ENCODE data around the gene COL5A2. TPM values are rescaled to one million over a fixed set of nuclear protein-coding genes. Genes with fewer than 3 reads are reported as not detected.

COL5A2 gene
- total RNA-seq, 1 donor from 2014 or later = 23.7 TPM

GRCh38 chr2:189109921-189110397 is 69.6 kb downstream of the COL5A2 start:
- no peaks in the 10 kb centered on the region for H3K27me3 Mint-ChIP-seq (ENCODE audit: unreplicated experiment)
- no peak overlapping the region for H3K4me3 Mint-ChIP-seq (ENCODE audit: unreplicated experiment)
- H3K36me3 Mint-ChIP-seq (ENCODE audit: unreplicated experiment) = no peaks in the 10 kb centered on the region
- H3K9me3 Mint-ChIP-seq (ENCODE audit: unreplicated experiment) = no peaks in the 10 kb centered on the region
- H3K4me1 Mint-ChIP-seq (ENCODE audit: low read depth, unreplicated experiment) = peaks cover 5% of the 10 kb centered on the region
- TF ChIP-seq CTCF (IDR thresholded peaks at IDR 0.05; ENCODE audit: partially characterized antibody, unreplicated experiment) = no peak
- H3K27ac Mint-ChIP-seq (ENCODE audit: unreplicated experiment) = no peak overlapping the region
- DNase-seq = peak; percentile 16

GRCh38 chr2:189104934-189105333 is 74.6 kb downstream of the COL5A2 start:
- no peak overlapping the region for H3K27ac Mint-ChIP-seq (ENCODE audit: unreplicated experiment)
- no peak for DNase-seq
- no peaks in the 10 kb centered on the region for H3K27me3 Mint-ChIP-seq (ENCODE audit: unreplicated experiment)
- TF ChIP-seq CTCF (IDR thresholded peaks at IDR 0.05; ENCODE audit: partially characterized antibody, unreplicated experiment) = no peak
- H3K36me3 Mint-ChIP-seq (ENCODE audit: unreplicated experiment) = no peaks in the 10 kb centered on the region
- H3K4me3 Mint-ChIP-seq (ENCODE audit: unreplicated experiment) = no peak overlapping the region
- no peaks in the 10 kb centered on the region for H3K4me1 Mint-ChIP-seq (ENCODE audit: low read depth, unreplicated experiment)
- H3K9me3 Mint-ChIP-seq (ENCODE audit: unreplicated experiment) = no peaks in the 10 kb centered on the region

GRCh38 chr2:189102735-189103134 is 76.8 kb downstream of the COL5A2 start:
- H3K27me3 Mint-ChIP-seq (ENCODE audit: unreplicated experiment) = no peaks in the 10 kb centered on the region
- no peaks in the 10 kb centered on the region for H3K36me3 Mint-ChIP-seq (ENCODE audit: unreplicated experiment)
- no peak for DNase-seq
- TF ChIP-seq CTCF (IDR thresholded peaks at IDR 0.05; ENCODE audit: partially characterized antibody, unreplicated experiment) = no peak
- H3K4me3 Mint-ChIP-seq (ENCODE audit: unreplicated experiment) = no peak overlapping the region
- H3K9me3 Mint-ChIP-seq (ENCODE audit: unreplicated experiment) = no peaks in the 10 kb centered on the region
- H3K4me1 Mint-ChIP-seq (ENCODE audit: low read depth, unreplicated experiment) = no peaks in the 10 kb centered on the region
- no peak overlapping the region for H3K27ac Mint-ChIP-seq (ENCODE audit: unreplicated experiment)

GRCh38 chr2:189097934-189098333 is 81.6 kb downstream of the COL5A2 start:
- H3K27ac Mint-ChIP-seq (ENCODE audit: unreplicated experiment) = no peak overlapping the region
- H3K27me3 Mint-ChIP-seq (ENCODE audit: unreplicated experiment) = no peaks in the 10 kb centered on the region
- TF ChIP-seq CTCF (IDR thresholded peaks at IDR 0.05; ENCODE audit: partially characterized antibody, unreplicated experiment) = no peak
- no peaks in the 10 kb centered on the region for H3K9me3 Mint-ChIP-seq (ENCODE audit: unreplicated experiment)
- no peak for DNase-seq
- no peak overlapping the region for H3K4me3 Mint-ChIP-seq (ENCODE audit: unreplicated experiment)
- H3K4me1 Mint-ChIP-seq (ENCODE audit: low read depth, unreplicated experiment) = no peaks in the 10 kb centered on the region
- no peaks in the 10 kb centered on the region for H3K36me3 Mint-ChIP-seq (ENCODE audit: unreplicated experiment)

GRCh38 chr2:189096769-189097447 is 82.7 kb downstream of the COL5A2 start:
- no peaks in the 10 kb centered on the region for H3K4me1 Mint-ChIP-seq (ENCODE audit: low read depth, unreplicated experiment)
- H3K4me3 Mint-ChIP-seq (ENCODE audit: unreplicated experiment) = no peak overlapping the region
- H3K9me3 Mint-ChIP-seq (ENCODE audit: unreplicated experiment) = no peaks in the 10 kb centered on the region
- no peaks in the 10 kb centered on the region for H3K36me3 Mint-ChIP-seq (ENCODE audit: unreplicated experiment)
- no peak for DNase-seq
- no peak overlapping the region for H3K27ac Mint-ChIP-seq (ENCODE audit: unreplicated experiment)
- H3K27me3 Mint-ChIP-seq (ENCODE audit: unreplicated experiment) = no peaks in the 10 kb centered on the region
- TF ChIP-seq CTCF (IDR thresholded peaks at IDR 0.05; ENCODE audit: partially characterized antibody, unreplicated experiment) = no peak
